ENCODE results near the gene SH3RF2. TPM values are rescaled to one million over a fixed set of nuclear protein-coding genes. Genes with fewer than 3 reads are reported as not detected.
A peak's percentile ranks its signal among the peaks of the same experiment; 100 is the strongest.

The SH3RF2 gene
- total RNA-seq, 1 donor from 2014 or later = 0.38 TPM

DNA sequence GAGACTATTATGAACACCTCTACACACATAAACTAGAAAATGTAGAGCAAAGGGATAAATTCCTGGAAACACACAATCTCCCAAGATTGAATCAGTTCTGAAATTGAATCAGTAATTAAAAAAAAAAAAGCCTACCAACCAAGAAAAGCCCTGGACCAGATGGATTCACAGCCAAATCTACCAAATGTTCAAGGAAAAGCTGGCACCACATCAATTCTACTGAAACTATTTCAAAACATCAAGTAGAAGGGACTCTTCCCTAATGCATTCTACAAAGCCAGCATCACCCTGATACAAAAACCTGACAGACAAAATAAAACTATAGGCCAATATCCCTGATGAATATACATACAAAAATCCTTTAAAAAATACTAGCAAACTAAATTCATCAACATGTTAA is 38.2 kb upstream of the SH3RF2 start:
- Mint-ChIP-seq H3K36me3 (ENCODE audit: unreplicated experiment) (no peaks in the 10 kb centered on the region), H3K9me3 (ENCODE audit: unreplicated experiment) (peaks cover 20% of the 10 kb centered on the region), H3K4me3 (ENCODE audit: unreplicated experiment) (no peak overlapping the region), H3K27me3 (ENCODE audit: unreplicated experiment) (peaks cover 5% of the 10 kb centered on the region), H3K4me1 (ENCODE audit: unreplicated experiment) (no peaks in the 10 kb centered on the region), H3K27ac (ENCODE audit: unreplicated experiment) (no peak overlapping the region)
- TF ChIP-seq, protein P1, sequence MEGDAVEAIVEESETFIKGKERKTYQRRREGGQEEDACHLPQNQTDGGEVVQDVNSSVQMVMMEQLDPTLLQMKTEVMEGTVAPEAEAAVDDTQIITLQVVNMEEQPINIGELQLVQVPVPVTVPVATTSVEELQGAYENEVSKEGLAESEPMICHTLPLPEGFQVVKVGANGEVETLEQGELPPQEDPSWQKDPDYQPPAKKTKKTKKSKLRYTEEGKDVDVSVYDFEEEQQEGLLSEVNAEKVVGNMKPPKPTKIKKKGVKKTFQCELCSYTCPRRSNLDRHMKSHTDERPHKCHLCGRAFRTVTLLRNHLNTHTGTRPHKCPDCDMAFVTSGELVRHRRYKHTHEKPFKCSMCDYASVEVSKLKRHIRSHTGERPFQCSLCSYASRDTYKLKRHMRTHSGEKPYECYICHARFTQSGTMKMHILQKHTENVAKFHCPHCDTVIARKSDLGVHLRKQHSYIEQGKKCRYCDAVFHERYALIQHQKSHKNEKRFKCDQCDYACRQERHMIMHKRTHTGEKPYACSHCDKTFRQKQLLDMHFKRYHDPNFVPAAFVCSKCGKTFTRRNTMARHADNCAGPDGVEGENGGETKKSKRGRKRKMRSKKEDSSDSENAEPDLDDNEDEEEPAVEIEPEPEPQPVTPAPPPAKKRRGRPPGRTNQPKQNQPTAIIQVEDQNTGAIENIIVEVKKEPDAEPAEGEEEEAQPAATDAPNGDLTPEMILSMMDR (IDR thresholded peaks at IDR 0.05) = no peak
- no peak for DNase-seq (ENCODE audit: extremely low spot score, unreplicated experiment)

DNA sequence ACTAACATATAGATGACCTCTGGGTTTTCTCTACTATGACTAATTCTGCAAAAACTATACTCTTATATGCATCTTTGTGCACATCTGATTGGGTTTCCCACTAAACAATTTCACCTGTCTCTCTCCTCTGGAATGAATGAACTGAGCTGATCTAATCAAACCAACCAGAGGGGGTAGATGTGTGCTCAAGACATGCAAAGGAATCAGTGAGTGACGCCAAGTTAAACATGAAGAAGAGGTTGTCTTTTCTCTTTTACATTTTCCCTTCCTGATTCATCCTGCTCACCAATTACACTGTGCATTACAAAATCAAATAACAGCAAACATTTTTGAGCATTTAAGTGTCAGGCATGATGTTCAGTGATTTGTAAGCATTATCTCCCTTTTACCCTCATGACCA is 34.0 kb upstream of the SH3RF2 start:
- Mint-ChIP-seq H3K4me1 (ENCODE audit: unreplicated experiment) (no peaks in the 10 kb centered on the region), H3K9me3 (ENCODE audit: unreplicated experiment) (peaks cover 17% of the 10 kb centered on the region), H3K27ac (ENCODE audit: unreplicated experiment) (no peak overlapping the region), H3K27me3 (ENCODE audit: unreplicated experiment) (no peaks in the 10 kb centered on the region), H3K4me3 (ENCODE audit: unreplicated experiment) (no peak overlapping the region), H3K36me3 (ENCODE audit: unreplicated experiment) (no peaks in the 10 kb centered on the region)
- TF ChIP-seq, protein P1 (IDR thresholded peaks at IDR 0.05) = no peak
- DNase-seq (ENCODE audit: extremely low spot score, unreplicated experiment) = no peak

DNA sequence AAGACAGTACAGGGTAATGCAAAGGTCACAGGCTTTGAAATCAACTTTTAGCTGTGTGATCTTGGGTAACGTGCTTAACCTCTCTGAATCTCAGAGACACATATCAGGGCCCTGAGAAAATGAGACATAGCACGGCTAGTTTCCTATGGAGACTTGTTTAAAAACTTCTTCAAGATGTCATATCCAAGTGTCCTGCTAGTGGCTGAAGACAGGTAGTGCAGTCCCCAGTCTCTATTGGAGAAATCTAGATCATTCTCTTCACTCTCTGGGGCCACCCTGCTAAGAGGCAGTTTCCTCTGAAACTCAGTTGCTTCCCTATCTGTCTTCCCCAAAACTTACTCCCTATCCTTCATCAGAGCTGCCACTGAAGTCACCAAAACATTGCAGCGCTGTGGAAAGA is 33.3 kb upstream of the SH3RF2 start:
- H3K4me3 Mint-ChIP-seq (ENCODE audit: unreplicated experiment) = no peak overlapping the region
- no peak for DNase-seq (ENCODE audit: extremely low spot score, unreplicated experiment)
- H3K27ac Mint-ChIP-seq (ENCODE audit: unreplicated experiment) = no peak overlapping the region
- H3K36me3 Mint-ChIP-seq (ENCODE audit: unreplicated experiment) = no peaks in the 10 kb centered on the region
- no peaks in the 10 kb centered on the region for H3K4me1 Mint-ChIP-seq (ENCODE audit: unreplicated experiment)
- peaks cover under 1% of the 10 kb centered on the region for H3K27me3 Mint-ChIP-seq (ENCODE audit: unreplicated experiment)
- peaks cover 14% of the 10 kb centered on the region for H3K9me3 Mint-ChIP-seq (ENCODE audit: unreplicated experiment)
- TF ChIP-seq, protein P1 (IDR thresholded peaks at IDR 0.05) = peak; percentile 21

DNA sequence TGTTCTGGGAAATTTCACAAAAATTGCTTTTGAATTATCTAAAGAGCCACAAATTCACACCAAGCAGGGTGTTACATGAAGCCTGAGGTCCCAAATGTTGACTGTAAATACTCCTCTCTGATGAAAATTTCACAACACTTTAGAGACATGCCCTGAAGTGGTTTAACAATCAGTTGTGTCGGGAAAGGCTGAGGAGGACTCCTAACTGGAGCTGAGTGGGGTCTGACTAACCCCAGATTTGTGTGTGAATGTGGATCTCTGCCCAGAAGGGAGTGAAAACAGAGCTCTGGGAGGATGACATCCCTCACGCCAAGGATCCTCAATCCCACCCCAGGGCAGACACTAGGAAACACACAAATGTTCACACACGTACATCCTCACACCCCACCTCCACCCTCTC is 32.5 kb upstream of the SH3RF2 start:
- H3K27me3 Mint-ChIP-seq (ENCODE audit: unreplicated experiment) = peaks cover 3% of the 10 kb centered on the region
- TF ChIP-seq, protein P1 (IDR thresholded peaks at IDR 0.05) = no peak
- no peak overlapping the region for H3K27ac Mint-ChIP-seq (ENCODE audit: unreplicated experiment)
- H3K36me3 Mint-ChIP-seq (ENCODE audit: unreplicated experiment) = no peaks in the 10 kb centered on the region
- DNase-seq (ENCODE audit: extremely low spot score, unreplicated experiment) = no peak
- H3K4me1 Mint-ChIP-seq (ENCODE audit: unreplicated experiment) = no peaks in the 10 kb centered on the region
- no peak overlapping the region for H3K4me3 Mint-ChIP-seq (ENCODE audit: unreplicated experiment)
- peaks cover 9% of the 10 kb centered on the region for H3K9me3 Mint-ChIP-seq (ENCODE audit: unreplicated experiment)

DNA sequence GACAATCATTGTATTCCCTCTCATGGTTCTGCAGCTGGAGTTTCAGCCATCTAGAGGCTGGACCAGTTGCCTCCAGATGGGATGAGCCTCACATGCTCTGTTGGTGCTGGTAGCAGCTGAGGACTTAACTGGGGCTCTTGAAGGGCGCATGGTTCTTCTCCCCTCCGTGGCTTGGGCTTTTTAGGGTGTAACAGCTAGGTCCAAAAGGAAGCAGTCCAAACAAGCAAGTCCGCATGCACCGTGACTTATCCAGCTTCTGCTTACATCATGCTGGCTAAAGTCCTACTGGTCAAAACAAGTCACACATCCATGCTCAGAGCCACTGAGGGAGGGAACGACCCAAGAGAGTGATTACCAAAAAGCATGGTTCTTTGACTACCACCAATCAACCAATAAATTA is 31.6 kb upstream of the SH3RF2 start:
- Mint-ChIP-seq H3K4me3 (ENCODE audit: unreplicated experiment) (no peak overlapping the region), H3K9me3 (ENCODE audit: unreplicated experiment) (peaks cover under 1% of the 10 kb centered on the region), H3K27ac (ENCODE audit: unreplicated experiment) (no peak overlapping the region), H3K36me3 (ENCODE audit: unreplicated experiment) (no peaks in the 10 kb centered on the region), H3K27me3 (ENCODE audit: unreplicated experiment) (peaks cover 3% of the 10 kb centered on the region), H3K4me1 (ENCODE audit: unreplicated experiment) (no peaks in the 10 kb centered on the region)
- DNase-seq (ENCODE audit: extremely low spot score, unreplicated experiment) = no peak
- TF ChIP-seq, protein P1 (IDR thresholded peaks at IDR 0.05) = no peak
